HG03521 (cell line): ENCODE data around the gene NAV2.

Experiments used
- ATAC-seq: cut with Tn5 transposase; IDR thresholded peaks from one replicate; pipeline ENCODE4 v1.9.1; 2021; ENCODE audit warnings: mild to moderate bottlenecking, moderate library complexity; ENCODE audit not compliant: unreplicated experiment

NAV2 gene

GRCh38 chr11:19853016-19853415, 140.4 kb downstream of the NAV2 start:
- ATAC-seq, result no peak

- ATAC-seq, result no peak
Observed at GRCh38 chr11:19853920-19854319, 141.3 kb downstream of the NAV2 start.

- no peak for ATAC-seq
Observed at GRCh38 chr11:19861171-19861570, 148.5 kb downstream of the NAV2 start.

- ATAC-seq, result no peak
Observed at GRCh38 chr11:19862091-19862490, 149.5 kb downstream of the NAV2 start.

- ATAC-seq, result no peak
Observed at GRCh38 chr11:19864141-19865140, 151.8 kb downstream of the NAV2 start.

GRCh38 chr11:19866037-19866436, 153.4 kb downstream of the NAV2 start:
- ATAC-seq, result no peak

GRCh38 chr11:19866521-19866920, 153.9 kb downstream of the NAV2 start:
- no peak for ATAC-seq

GRCh38 chr11:19867064-19867463, 154.4 kb downstream of the NAV2 start:
- no peak for ATAC-seq

GRCh38 chr11:19868281-19868821, 155.7 kb downstream of the NAV2 start:
- no peak for ATAC-seq

- ATAC-seq, result no peak
Observed at GRCh38 chr11:19868871-19869270, 156.2 kb downstream of the NAV2 start.

GRCh38 chr11:19869466-19869865, 156.8 kb downstream of the NAV2 start:
- no peak for ATAC-seq

GRCh38 chr11:19869946-19870589, 157.4 kb downstream of the NAV2 start:
- ATAC-seq, result no peak

GRCh38 chr11:19871531-19871930, 158.9 kb downstream of the NAV2 start:
- ATAC-seq, result no peak

GRCh38 chr11:19872512-19873145, 160.0 kb downstream of the NAV2 start:
- no peak for ATAC-seq

- no peak for ATAC-seq
Observed at GRCh38 chr11:19873730-19874129, 161.1 kb downstream of the NAV2 start.

- ATAC-seq, result no peak
Observed at GRCh38 chr11:19874266-19874665, 161.6 kb downstream of the NAV2 start.

- ATAC-seq, result no peak
Observed at GRCh38 chr11:19876750-19877149, 164.1 kb downstream of the NAV2 start.

- no peak for ATAC-seq
Observed at GRCh38 chr11:19878520-19878919, 165.9 kb downstream of the NAV2 start.

GRCh38 chr11:19879307-19880087, 166.9 kb downstream of the NAV2 start:
- ATAC-seq, result no peak

- no peak for ATAC-seq
Observed at GRCh38 chr11:19880088-19880345, 167.4 kb downstream of the NAV2 start.

- ATAC-seq, result no peak
Observed at GRCh38 chr11:19881177-19881576, 168.5 kb downstream of the NAV2 start.
